Panc1 (cell line): ENCODE data around the gene DNAH12. TPM values are rescaled to one million over a fixed set of nuclear protein-coding genes. Genes with fewer than 3 reads are reported as not detected.

Source experiments
- ATAC-seq: fragments of 200-7000 bp; cut with Tn5 transposase; 2 replicates; pipeline ENCODE4 v1.9.1; 2020; ENCODE audit warnings: mild to moderate bottlenecking, moderate library complexity
- BruUV-seq: library from RNA; stranded (reverse); fragments of 400-500 nt; replicated peaks from 2 replicates; lab custom pipeline; 2021; lab: Mats Ljungman, UMichigan
- CTCF ChIA-PET: fragments of 300-600 bp; sonication (Branson Sonifier 250); formaldehyde crosslinking; loops from one replicate; lab custom pipeline; 2022; ENCODE audit warnings: antibody characterized with exemption; lab: Charles Lee
- POLR2A ChIA-PET: fragments of 300-600 bp; sonication (Branson Sonifier 250); formaldehyde crosslinking; loops from one replicate; lab custom pipeline; 2022; ENCODE audit warnings: antibody characterized with exemption; lab: Charles Lee
- DNase-seq: peaks from one replicate; pipeline ENCODE4 v3.0.0-alpha.2; 2010; ENCODE audit warnings: low read depth, low spot score
- H3K27ac ChIP-seq: 2 replicates; pipeline ENCODE4 v1.5.1; 2011; ENCODE audit warnings: mild to moderate bottlenecking, low read length, inconsistent platforms
- H3K27me3 ChIP-seq: fragments of 200-500 bp; sonication (Bioruptor generic); 2 replicates; pipeline ENCODE4 v1.6.0; 2014; ENCODE audit warnings: low read length, inconsistent platforms; ENCODE audit not compliant: control insufficient read depth, insufficient read depth
- H3K36me3 ChIP-seq: fragments of 200-500 bp; sonication (Bioruptor generic); 2 replicates; pipeline ENCODE4 v1.5.1; 2014; ENCODE audit warnings: inconsistent platforms, mild to moderate bottlenecking, low read length, moderate library complexity; ENCODE audit not compliant: control insufficient read depth, insufficient read depth
- H3K4me1 ChIP-seq: 2 replicates; pipeline ENCODE4 v1.5.1; 2011; ENCODE audit warnings: inconsistent platforms, mild to moderate bottlenecking, low read length, moderate library complexity; ENCODE audit not compliant: control insufficient read depth, insufficient read depth
- H3K4me3 ChIP-seq, 2 experiments: 2 replicates each; pipeline ENCODE4 v1.5.1; 2011 to 2012; ENCODE audit warnings: low read depth in 2 of 2, low read length in 2 of 2, mild to moderate bottlenecking in 2 of 2, inconsistent platforms in 1 of 2, moderate library complexity in 1 of 2
- H3K9me3 ChIP-seq: fragments of 200-500 bp; sonication (Bioruptor generic); 2 replicates; pipeline ENCODE4 v1.5.1; 2014; ENCODE audit warnings: low read depth, mild to moderate bottlenecking, inconsistent platforms, low read length, moderate library complexity; ENCODE audit not compliant: control insufficient read depth, insufficient read depth
- POLR2AphosphoS5 ChIP-seq: IDR thresholded peaks from 2 replicates; pipeline ENCODE4 v1.6.1; 2012; ENCODE audit warnings: mild to moderate bottlenecking, low read depth, low read length, moderate library complexity
- SIN3A ChIP-seq: IDR thresholded peaks from 2 replicates; pipeline ENCODE4 v1.6.1; 2012; ENCODE audit warnings: low read depth, mild to moderate bottlenecking, low read length, moderate library complexity, borderline replicate concordance; ENCODE audit not compliant: insufficient read depth
- TCF7L2 ChIP-seq: IDR thresholded peaks from 2 replicates; pipeline ENCODE4 v1.6.1; 2011; ENCODE audit warnings: mild to moderate bottlenecking, low read depth, low read length, inconsistent platforms
- in situ Hi-C: cut with HindIII; loops from 2 replicates; pipeline ENCODE4 v1.10.0; 2016; ENCODE audit warnings: low sequenced_read_pairs, low pct_unique_long_range_greater_than_20kb
- intact Hi-C: fragments of 100-400 bp; cut with micrococcal nuclease; formaldehyde crosslinking; loops from one replicate; pipeline ENCODE4 v1.10.0; 2022; ENCODE audit not compliant: unreplicated experiment
- total RNA-seq: library from RNA; stranded (reverse); gene quantifications from one replicate; pipeline ENCODE4 v1.2.1, GENCODE V29; 2021; ENCODE audit not compliant: unreplicated experiment
- TF ChIP-seq, protein P1 (sequence below): fragments of 450-650 bp; IDR thresholded peaks from 2 replicates; pipeline ENCODE4 v1.5.1; 2017; ENCODE audit warnings: mild to moderate bottlenecking
- TF ChIP-seq, protein P2 (sequence below), 2 experiments: IDR thresholded peaks; 2 replicates each; pipeline ENCODE4 v1.6.1; 2011 to 2012; ENCODE audit warnings: low read depth in 2 of 2, control low read depth in 1 of 2, low read length in 1 of 2, mild to moderate bottlenecking in 1 of 2, moderate library complexity in 1 of 2; ENCODE audit not compliant: insufficient read depth in 1 of 2

DNAH12 gene
- total RNA-seq, 1 experiment from 2014 or later, result 0.21 TPM

DNA sequence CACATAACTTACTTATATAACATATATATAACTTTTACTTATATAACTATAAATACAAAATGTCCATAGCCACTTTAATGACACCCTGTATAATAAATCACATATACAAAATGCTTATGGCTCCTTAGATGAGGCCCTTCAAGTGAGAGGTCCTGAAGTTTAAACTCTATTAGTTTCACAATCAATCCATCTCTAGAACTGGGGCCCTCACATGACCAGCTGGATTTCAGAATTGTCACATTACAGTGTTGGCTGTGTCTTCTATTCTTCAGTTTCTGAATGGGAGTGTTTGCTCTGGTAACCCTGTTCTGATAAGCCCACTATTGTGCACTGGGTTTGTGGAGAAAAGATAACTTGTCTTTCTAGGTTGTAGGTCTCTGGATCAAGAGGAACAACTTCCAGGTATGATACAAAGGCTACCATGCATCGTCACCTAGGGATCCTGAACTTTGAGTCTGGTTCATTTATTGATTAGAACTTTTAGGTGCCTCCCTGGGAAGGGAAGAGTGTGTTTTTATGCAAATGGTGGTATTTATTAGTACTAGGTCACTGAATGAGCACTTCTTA lies 107.9 kb downstream of the DNAH12 start:
- TF ChIP-seq SIN3A (no peak), TCF7L2 (no peak), POLR2AphosphoS5 (no peak)
- TF ChIP-seq, protein P1, sequence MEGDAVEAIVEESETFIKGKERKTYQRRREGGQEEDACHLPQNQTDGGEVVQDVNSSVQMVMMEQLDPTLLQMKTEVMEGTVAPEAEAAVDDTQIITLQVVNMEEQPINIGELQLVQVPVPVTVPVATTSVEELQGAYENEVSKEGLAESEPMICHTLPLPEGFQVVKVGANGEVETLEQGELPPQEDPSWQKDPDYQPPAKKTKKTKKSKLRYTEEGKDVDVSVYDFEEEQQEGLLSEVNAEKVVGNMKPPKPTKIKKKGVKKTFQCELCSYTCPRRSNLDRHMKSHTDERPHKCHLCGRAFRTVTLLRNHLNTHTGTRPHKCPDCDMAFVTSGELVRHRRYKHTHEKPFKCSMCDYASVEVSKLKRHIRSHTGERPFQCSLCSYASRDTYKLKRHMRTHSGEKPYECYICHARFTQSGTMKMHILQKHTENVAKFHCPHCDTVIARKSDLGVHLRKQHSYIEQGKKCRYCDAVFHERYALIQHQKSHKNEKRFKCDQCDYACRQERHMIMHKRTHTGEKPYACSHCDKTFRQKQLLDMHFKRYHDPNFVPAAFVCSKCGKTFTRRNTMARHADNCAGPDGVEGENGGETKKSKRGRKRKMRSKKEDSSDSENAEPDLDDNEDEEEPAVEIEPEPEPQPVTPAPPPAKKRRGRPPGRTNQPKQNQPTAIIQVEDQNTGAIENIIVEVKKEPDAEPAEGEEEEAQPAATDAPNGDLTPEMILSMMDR, result no peak
- TF ChIP-seq, protein P2, sequence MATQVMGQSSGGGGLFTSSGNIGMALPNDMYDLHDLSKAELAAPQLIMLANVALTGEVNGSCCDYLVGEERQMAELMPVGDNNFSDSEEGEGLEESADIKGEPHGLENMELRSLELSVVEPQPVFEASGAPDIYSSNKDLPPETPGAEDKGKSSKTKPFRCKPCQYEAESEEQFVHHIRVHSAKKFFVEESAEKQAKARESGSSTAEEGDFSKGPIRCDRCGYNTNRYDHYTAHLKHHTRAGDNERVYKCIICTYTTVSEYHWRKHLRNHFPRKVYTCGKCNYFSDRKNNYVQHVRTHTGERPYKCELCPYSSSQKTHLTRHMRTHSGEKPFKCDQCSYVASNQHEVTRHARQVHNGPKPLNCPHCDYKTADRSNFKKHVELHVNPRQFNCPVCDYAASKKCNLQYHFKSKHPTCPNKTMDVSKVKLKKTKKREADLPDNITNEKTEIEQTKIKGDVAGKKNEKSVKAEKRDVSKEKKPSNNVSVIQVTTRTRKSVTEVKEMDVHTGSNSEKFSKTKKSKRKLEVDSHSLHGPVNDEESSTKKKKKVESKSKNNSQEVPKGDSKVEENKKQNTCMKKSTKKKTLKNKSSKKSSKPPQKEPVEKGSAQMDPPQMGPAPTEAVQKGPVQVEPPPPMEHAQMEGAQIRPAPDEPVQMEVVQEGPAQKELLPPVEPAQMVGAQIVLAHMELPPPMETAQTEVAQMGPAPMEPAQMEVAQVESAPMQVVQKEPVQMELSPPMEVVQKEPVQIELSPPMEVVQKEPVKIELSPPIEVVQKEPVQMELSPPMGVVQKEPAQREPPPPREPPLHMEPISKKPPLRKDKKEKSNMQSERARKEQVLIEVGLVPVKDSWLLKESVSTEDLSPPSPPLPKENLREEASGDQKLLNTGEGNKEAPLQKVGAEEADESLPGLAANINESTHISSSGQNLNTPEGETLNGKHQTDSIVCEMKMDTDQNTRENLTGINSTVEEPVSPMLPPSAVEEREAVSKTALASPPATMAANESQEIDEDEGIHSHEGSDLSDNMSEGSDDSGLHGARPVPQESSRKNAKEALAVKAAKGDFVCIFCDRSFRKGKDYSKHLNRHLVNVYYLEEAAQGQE (IDR thresholded peaks at IDR 0.05; ENCODE audit: insufficient read depth in 1 of 2, low read depth in 2 of 2, low read length in 1 of 2), result no peak
- no peaks in the 10 kb centered on the region for H3K27me3 ChIP-seq
- BruUV-seq, result no TSS peak
- ChIA-PET CTCF (no interaction called here), POLR2A (no interaction called here)
- in situ Hi-C loops, result no loop called here
- ATAC-seq, result no peak
- intact Hi-C loops, result no loop called here
- no peaks in the 10 kb centered on the region for H3K36me3 ChIP-seq
- DNase-seq, result no peak
- H3K9me3 ChIP-seq, result no peaks in the 10 kb centered on the region
- no peak overlapping the region for H3K27ac ChIP-seq
- H3K4me3 ChIP-seq, result no peak overlapping the region
- no peaks in the 10 kb centered on the region for H3K4me1 ChIP-seq

DNA sequence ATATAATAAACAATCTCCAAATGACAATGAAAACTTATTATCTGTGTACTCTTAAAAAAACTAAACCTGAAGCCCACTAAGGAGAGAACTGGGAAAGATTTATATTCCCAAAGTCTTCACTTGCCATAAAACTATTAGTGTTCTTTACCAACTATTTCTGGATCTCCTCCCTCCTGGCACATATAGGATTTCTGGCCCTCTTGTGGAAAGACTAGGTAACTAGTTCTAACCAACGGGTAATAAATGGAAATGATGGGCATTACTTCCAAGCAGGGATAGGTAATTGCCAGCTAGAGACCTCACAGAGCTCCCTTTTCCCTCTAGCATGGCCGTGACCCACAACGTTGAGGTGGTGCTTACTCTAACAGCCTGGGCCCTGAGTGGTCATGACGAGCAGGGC lies 110.1 kb downstream of the DNAH12 start:
- TF ChIP-seq POLR2AphosphoS5, result no peak
- TF ChIP-seq, protein P1, result peak; percentile 62
- BruUV-seq, result no TSS peak
- H3K9me3 ChIP-seq, result no peaks in the 10 kb centered on the region
- peak; percentile 66 for ATAC-seq
- POLR2A ChIA-PET, result no interaction called here
- DNase-seq, result no peak
- H3K4me3 ChIP-seq, result no peak overlapping the region
- H3K36me3 ChIP-seq, result no peaks in the 10 kb centered on the region
- no peaks in the 10 kb centered on the region for H3K4me1 ChIP-seq
- CTCF ChIA-PET, result no interaction called here
- no peak overlapping the region for H3K27ac ChIP-seq
- in situ Hi-C loops (no loop called here), intact Hi-C loops (no loop called here)
- no peaks in the 10 kb centered on the region for H3K27me3 ChIP-seq
